ENCODE measurements around the gene EEPD1. TPM values are rescaled to one million over a fixed set of nuclear protein-coding genes. Genes with fewer than 3 reads are reported as not detected.

Gene EEPD1
- total and polyA plus RNA-seq, 7 experiments from 2014 or later = 2.2 to 15.8 (median 11.3) TPM

GRCh38 chr7:36309716-36310115, 156.7 kb downstream of the EEPD1 start:
- ATAC-seq (no peak), DNase-seq (no peak)
- intact Hi-C loops (cut with micrococcal nuclease) = no loop called here
- Histone ChIP-seq H3K36me3 (ENCODE audit: control insufficient read depth in 2 of 3, insufficient read depth in 3 of 3, low read length in 3 of 3) (no peaks in the 10 kb centered on the region), H3K9me3 (ENCODE audit: control insufficient read depth in 2 of 3, low read length in 3 of 3) (no peaks in the 10 kb centered on the region), H3K27me3 (ENCODE audit: control insufficient read depth in 2 of 2, insufficient read depth in 2 of 2, low read length in 2 of 2) (no peaks in the 10 kb centered on the region), H3K4me1 (ENCODE audit: control insufficient read depth in 2 of 2, insufficient read depth in 2 of 2, low read length in 2 of 2) (no peaks in the 10 kb centered on the region), H3K4me3 (ENCODE audit: low read length) (no peak overlapping the region), H3K27ac (ENCODE audit: low read depth, low read length) (no peak overlapping the region)
- Mint-ChIP-seq H3K4me3 (no peak overlapping the region), H3K36me3 (no peaks in the 10 kb centered on the region), H3K27me3 (no peaks in the 10 kb centered on the region), H3K9me3 (no peaks in the 10 kb centered on the region), H3K27ac (no peak overlapping the region), H3K4me1 (peaks cover 0 to 5% (median 4%) of the 10 kb centered on the region in 7 donors)
- ChIA-PET CTCF (interaction anchor here (0.6 kb wide), 1 partner anchor 930 kb away, joined by 3 read pairs; no protein-coding TSS in a partner anchor), POLR2A (no interaction called here)

GRCh38 chr7:36310897-36311296, 157.8 kb downstream of the EEPD1 start:
- Mint-ChIP-seq H3K4me1 (peaks cover 0 to 5% (median 4%) of the 10 kb centered on the region in 7 donors), H3K27ac (no peak overlapping the region), H3K4me3 (no peak overlapping the region), H3K36me3 (no peaks in the 10 kb centered on the region), H3K27me3 (no peaks in the 10 kb centered on the region), H3K9me3 (no peaks in the 10 kb centered on the region)
- DNase-seq (no peak), ATAC-seq (no peak)
- no peaks in the 10 kb centered on the region for H3K27me3 ChIP-seq (ENCODE audit: control insufficient read depth in 2 of 2, insufficient read depth in 2 of 2, low read length in 2 of 2)
- H3K27ac ChIP-seq (ENCODE audit: low read depth, low read length) = no peak overlapping the region
- CTCF ChIA-PET = no interaction called here
- no peaks in the 10 kb centered on the region for H3K9me3 ChIP-seq (ENCODE audit: control insufficient read depth in 2 of 3, low read length in 3 of 3)
- POLR2A ChIA-PET = no interaction called here
- intact Hi-C loops (cut with micrococcal nuclease) = no loop called here
- H3K4me3 ChIP-seq (ENCODE audit: low read length) = no peak overlapping the region
- no peaks in the 10 kb centered on the region for H3K36me3 ChIP-seq (ENCODE audit: control insufficient read depth in 2 of 3, insufficient read depth in 3 of 3, low read length in 3 of 3)
- no peaks in the 10 kb centered on the region for H3K4me1 ChIP-seq (ENCODE audit: control insufficient read depth in 2 of 2, insufficient read depth in 2 of 2, low read length in 2 of 2)

DNA sequence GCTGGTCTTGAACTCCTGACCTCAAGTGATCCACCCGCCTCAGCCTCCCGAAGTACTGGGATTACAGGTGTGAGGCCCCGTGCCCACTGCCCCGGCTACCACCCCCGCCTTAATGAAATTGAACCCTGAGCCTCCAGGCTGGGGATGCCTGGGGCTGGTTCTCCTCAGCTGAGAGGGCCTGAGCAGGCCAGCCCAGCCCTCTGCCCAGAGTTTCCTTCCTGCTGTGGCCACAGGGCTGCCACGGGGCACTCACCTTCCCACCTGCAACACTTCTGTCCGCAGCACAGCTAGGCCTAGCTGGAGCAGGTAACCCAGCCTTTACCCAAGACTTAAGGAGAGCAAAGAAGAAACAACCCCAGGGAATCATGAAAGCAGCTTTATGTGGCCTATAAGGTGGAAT, 158.5 kb downstream of the EEPD1 start:
- Histone ChIP-seq H3K36me3 (ENCODE audit: control insufficient read depth in 2 of 3, insufficient read depth in 3 of 3, low read length in 3 of 3) (no peaks in the 10 kb centered on the region), H3K9me3 (ENCODE audit: control insufficient read depth in 2 of 3, low read length in 3 of 3) (no peaks in the 10 kb centered on the region), H3K4me1 (ENCODE audit: control insufficient read depth in 2 of 2, insufficient read depth in 2 of 2, low read length in 2 of 2) (no peaks in the 10 kb centered on the region), H3K27me3 (ENCODE audit: control insufficient read depth in 2 of 2, insufficient read depth in 2 of 2, low read length in 2 of 2) (no peaks in the 10 kb centered on the region), H3K27ac (ENCODE audit: low read depth, low read length) (no peak overlapping the region), H3K4me3 (ENCODE audit: low read length) (no peak overlapping the region)
- intact Hi-C loops (cut with micrococcal nuclease) = no loop called here
- ChIA-PET CTCF (no interaction called here), POLR2A (no interaction called here)
- H3K36me3 Mint-ChIP-seq = no peaks in the 10 kb centered on the region
- H3K4me1 Mint-ChIP-seq = peaks cover 0 to 5% (median 4%) of the 10 kb centered on the region in 7 donors
- H3K27ac Mint-ChIP-seq = no peak overlapping the region
- H3K27me3 Mint-ChIP-seq = no peaks in the 10 kb centered on the region
- no peak for ATAC-seq
- no peak overlapping the region for H3K4me3 Mint-ChIP-seq
- H3K9me3 Mint-ChIP-seq = no peaks in the 10 kb centered on the region
- DNase-seq = no peak

GRCh38 chr7:36312064-36312914, 159.2 kb downstream of the EEPD1 start:
- DNase-seq (peak in 4 of 9 donors; percentile 18 to 32 (median 26)), ATAC-seq (peak; percentile 71)
- ChIA-PET POLR2A (no interaction called here), CTCF (interaction anchor here (1.7 kb wide), 1 partner anchor 20 kb away, joined by 4 read pairs; no protein-coding TSS in a partner anchor)
- H3K4me1 ChIP-seq (ENCODE audit: control insufficient read depth in 2 of 2, insufficient read depth in 2 of 2, low read length in 2 of 2) = no peaks in the 10 kb centered on the region
- H3K36me3 Mint-ChIP-seq = no peaks in the 10 kb centered on the region
- peak overlapping the region in 2 of 10 donors; percentile 16 to 23 for H3K4me3 Mint-ChIP-seq
- no peaks in the 10 kb centered on the region for H3K27me3 Mint-ChIP-seq
- H3K27ac Mint-ChIP-seq = peak overlapping the region in 1 of 9 donors; percentile 56
- H3K36me3 ChIP-seq (ENCODE audit: control insufficient read depth in 2 of 3, insufficient read depth in 3 of 3, low read length in 3 of 3) = no peaks in the 10 kb centered on the region
- peaks cover 0 to 5% (median 3%) of the 10 kb centered on the region in 7 donors for H3K4me1 Mint-ChIP-seq
- no peak overlapping the region for H3K4me3 ChIP-seq (ENCODE audit: low read length)
- intact Hi-C loops (cut with micrococcal nuclease) = no loop called here
- H3K9me3 ChIP-seq (ENCODE audit: control insufficient read depth in 2 of 3, low read length in 3 of 3) = no peaks in the 10 kb centered on the region
- H3K27me3 ChIP-seq (ENCODE audit: control insufficient read depth in 2 of 2, insufficient read depth in 2 of 2, low read length in 2 of 2) = no peaks in the 10 kb centered on the region
- no peaks in the 10 kb centered on the region for H3K9me3 Mint-ChIP-seq
- H3K27ac ChIP-seq (ENCODE audit: low read depth, low read length) = no peak overlapping the region

GRCh38 chr7:36312915-36313334, 159.9 kb downstream of the EEPD1 start:
- Histone ChIP-seq H3K36me3 (ENCODE audit: control insufficient read depth in 2 of 3, insufficient read depth in 3 of 3, low read length in 3 of 3) (no peaks in the 10 kb centered on the region), H3K27ac (ENCODE audit: low read depth, low read length) (no peak overlapping the region), H3K9me3 (ENCODE audit: control insufficient read depth in 2 of 3, low read length in 3 of 3) (no peaks in the 10 kb centered on the region), H3K4me1 (ENCODE audit: control insufficient read depth in 2 of 2, insufficient read depth in 2 of 2, low read length in 2 of 2) (no peaks in the 10 kb centered on the region), H3K27me3 (ENCODE audit: control insufficient read depth in 2 of 2, insufficient read depth in 2 of 2, low read length in 2 of 2) (no peaks in the 10 kb centered on the region), H3K4me3 (ENCODE audit: low read length) (no peak overlapping the region)
- Mint-ChIP-seq H3K4me3 (peak overlapping the region in 1 of 10 donors; percentile 23), H3K9me3 (no peaks in the 10 kb centered on the region), H3K27me3 (no peaks in the 10 kb centered on the region), H3K4me1 (peaks cover 0 to 5% (median 3%) of the 10 kb centered on the region in 7 donors), H3K36me3 (no peaks in the 10 kb centered on the region), H3K27ac (peak overlapping the region in 1 of 9 donors; percentile 56)
- no peak for DNase-seq
- ChIA-PET CTCF (interaction anchor here (1.7 kb wide), 1 partner anchor 21 kb away, joined by 4 read pairs; no protein-coding TSS in a partner anchor), POLR2A (no interaction called here)
- no peak for ATAC-seq
- intact Hi-C loops (cut with micrococcal nuclease) = no loop called here

DNA sequence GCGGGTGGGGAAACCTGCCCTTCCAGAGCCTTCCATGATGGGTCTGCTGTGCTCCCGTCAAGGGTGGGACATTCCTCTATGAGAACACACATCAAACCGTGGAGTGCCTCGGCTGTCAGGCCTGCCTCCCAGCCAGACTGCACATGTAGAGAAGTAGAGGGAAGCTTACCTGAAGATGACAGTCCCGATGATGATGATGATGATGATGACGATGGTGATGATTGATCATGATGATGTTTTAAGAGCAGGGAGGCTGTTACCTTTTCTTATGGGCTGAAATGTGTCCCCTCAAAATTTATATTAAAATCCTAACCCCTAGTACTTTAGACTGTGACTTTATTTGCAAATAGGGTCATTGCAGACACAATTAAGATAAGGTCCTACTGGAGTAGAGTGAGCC, 160.6 kb downstream of the EEPD1 start:
- Mint-ChIP-seq H3K4me1 (peaks cover 0 to 5% (median 3%) of the 10 kb centered on the region in 7 donors), H3K27me3 (no peaks in the 10 kb centered on the region), H3K9me3 (no peaks in the 10 kb centered on the region), H3K36me3 (no peaks in the 10 kb centered on the region), H3K27ac (no peak overlapping the region), H3K4me3 (no peak overlapping the region)
- H3K27me3 ChIP-seq (ENCODE audit: control insufficient read depth in 2 of 2, insufficient read depth in 2 of 2, low read length in 2 of 2) = no peaks in the 10 kb centered on the region
- no peaks in the 10 kb centered on the region for H3K4me1 ChIP-seq (ENCODE audit: control insufficient read depth in 2 of 2, insufficient read depth in 2 of 2, low read length in 2 of 2)
- ATAC-seq (no peak), DNase-seq (no peak)
- CTCF ChIA-PET = interaction anchor here (1.7 kb wide), 1 partner anchor 22 kb away, joined by 4 read pairs; no protein-coding TSS in a partner anchor
- no peak overlapping the region for H3K4me3 ChIP-seq (ENCODE audit: low read length)
- no peaks in the 10 kb centered on the region for H3K9me3 ChIP-seq (ENCODE audit: control insufficient read depth in 2 of 3, low read length in 3 of 3)
- intact Hi-C loops (cut with micrococcal nuclease) = no loop called here
- POLR2A ChIA-PET = no interaction called here
- no peaks in the 10 kb centered on the region for H3K36me3 ChIP-seq (ENCODE audit: control insufficient read depth in 2 of 3, insufficient read depth in 3 of 3, low read length in 3 of 3)
- H3K27ac ChIP-seq (ENCODE audit: low read depth, low read length) = no peak overlapping the region

GRCh38 chr7:36314491-36314890, 161.4 kb downstream of the EEPD1 start:
- Histone ChIP-seq H3K4me3 (ENCODE audit: low read length) (no peak overlapping the region), H3K9me3 (ENCODE audit: control insufficient read depth in 2 of 3, low read length in 3 of 3) (no peaks in the 10 kb centered on the region), H3K36me3 (ENCODE audit: control insufficient read depth in 2 of 3, insufficient read depth in 3 of 3, low read length in 3 of 3) (no peaks in the 10 kb centered on the region), H3K27me3 (ENCODE audit: control insufficient read depth in 2 of 2, insufficient read depth in 2 of 2, low read length in 2 of 2) (no peaks in the 10 kb centered on the region), H3K27ac (ENCODE audit: low read depth, low read length) (no peak overlapping the region), H3K4me1 (ENCODE audit: control insufficient read depth in 2 of 2, insufficient read depth in 2 of 2, low read length in 2 of 2) (no peaks in the 10 kb centered on the region)
- ATAC-seq (no peak), DNase-seq (no peak)
- Mint-ChIP-seq H3K27me3 (no peaks in the 10 kb centered on the region), H3K4me3 (no peak overlapping the region), H3K36me3 (no peaks in the 10 kb centered on the region), H3K4me1 (peaks cover 0 to 5% (median 3%) of the 10 kb centered on the region in 7 donors), H3K9me3 (no peaks in the 10 kb centered on the region), H3K27ac (no peak overlapping the region)
- CTCF ChIA-PET = no interaction called here
- POLR2A ChIA-PET = no interaction called here
- intact Hi-C loops (cut with micrococcal nuclease) = no loop called here
